H9 (cell line): ENCODE data around the gene DGKD. TPM values are rescaled to one million over a fixed set of nuclear protein-coding genes. Genes with fewer than 3 reads are reported as not detected.

Experiments
- DNase-seq: peaks from one replicate; pipeline ENCODE4 v3.0.0-alpha.2; 2017
- H2AFZ ChIP-seq: one replicate; pipeline ENCODE4 v1.6.1; 2013; ENCODE audit warnings: mild to moderate bottlenecking, low read length, control low read depth, moderate library complexity
- H2AK5ac ChIP-seq: 2 replicates; pipeline ENCODE4 v1.6.1; 2013; ENCODE audit warnings: low read length, control low read depth, mixed read lengths; ENCODE audit not compliant: insufficient read length
- H2BK120ac ChIP-seq: one replicate; pipeline ENCODE4 v1.6.1; 2013; ENCODE audit warnings: low read depth, mild to moderate bottlenecking, low read length, control low read depth, inconsistent platforms; ENCODE audit not compliant: poor library complexity, severe bottlenecking
- H2BK12ac ChIP-seq: 2 replicates; pipeline ENCODE4 v1.6.1; 2013; ENCODE audit warnings: low read length, control low read depth, mixed read lengths, low read depth; ENCODE audit not compliant: insufficient read length
- H2BK15ac ChIP-seq: 2 replicates; pipeline ENCODE4 v1.6.1; 2013; ENCODE audit warnings: low read depth, low read length, control low read depth
- H2BK20ac ChIP-seq: one replicate; pipeline ENCODE4 v1.6.1; 2013; ENCODE audit warnings: low read depth, mild to moderate bottlenecking, low read length, control low read depth, inconsistent platforms; ENCODE audit not compliant: poor library complexity, severe bottlenecking
- H2BK5ac ChIP-seq: 2 replicates; pipeline ENCODE4 v1.6.1; 2013; ENCODE audit warnings: low read length, control low read depth, mixed read lengths; ENCODE audit not compliant: insufficient read length
- H3K14ac ChIP-seq: 2 replicates; pipeline ENCODE4 v1.6.1; 2013; ENCODE audit warnings: low read length, control low read depth; ENCODE audit not compliant: insufficient read depth
- H3K18ac ChIP-seq: 2 replicates; pipeline ENCODE4 v1.6.1; 2013; ENCODE audit warnings: low read depth, mild to moderate bottlenecking, mixed read lengths, low read length, control low read depth; ENCODE audit not compliant: insufficient read length
- H3K23ac ChIP-seq: 2 replicates; pipeline ENCODE4 v1.6.1; 2013; ENCODE audit warnings: low read length, control low read depth, mixed read lengths, low read depth; ENCODE audit not compliant: insufficient read length
- H3K23me2 ChIP-seq: 2 replicates; pipeline ENCODE4 v1.6.1; 2013; ENCODE audit warnings: low read depth, mild to moderate bottlenecking, mixed read lengths, low read length, control low read depth; ENCODE audit not compliant: insufficient read length, poor library complexity, severe bottlenecking
- H3K27ac ChIP-seq: 2 replicates; pipeline ENCODE4 v1.5.1; 2013; ENCODE audit warnings: low read length, control low read depth, mixed read lengths, low read depth; ENCODE audit not compliant: insufficient read length
- H3K27me3 ChIP-seq: 2 replicates; pipeline ENCODE4 v1.6.1; 2013; ENCODE audit warnings: low read length, control low read depth, inconsistent platforms; ENCODE audit not compliant: insufficient read depth
- H3K4ac ChIP-seq: 2 replicates; pipeline ENCODE4 v1.6.1; 2013; ENCODE audit warnings: low read depth, mild to moderate bottlenecking, control low read depth, inconsistent platforms, low read length, moderate library complexity
- H3K4me1 ChIP-seq: 2 replicates; pipeline ENCODE4 v1.6.1; 2013; ENCODE audit warnings: low read length, control low read depth, inconsistent platforms; ENCODE audit not compliant: insufficient read depth
- H3K4me2 ChIP-seq: 2 replicates; pipeline ENCODE4 v1.6.1; 2013; ENCODE audit warnings: low read length, control low read depth, mixed read lengths; ENCODE audit not compliant: insufficient read length, insufficient read depth
- H3K56ac ChIP-seq: 2 replicates; pipeline ENCODE4 v1.6.1; 2013; ENCODE audit warnings: low read depth, mild to moderate bottlenecking, mixed read lengths, low read length, control low read depth; ENCODE audit not compliant: insufficient read length
- H3K79me1 ChIP-seq: 2 replicates; pipeline ENCODE4 v1.6.1; 2013; ENCODE audit warnings: low read depth, mild to moderate bottlenecking, moderate library complexity, low read length, control low read depth, inconsistent platforms; ENCODE audit not compliant: insufficient read depth, poor library complexity, severe bottlenecking
- H3K79me2 ChIP-seq: 2 replicates; pipeline ENCODE4 v1.6.1; 2013; ENCODE audit warnings: low read length, control low read depth, inconsistent platforms; ENCODE audit not compliant: insufficient read depth
- H3K9ac ChIP-seq: 2 replicates; pipeline ENCODE4 v1.6.1; 2013; ENCODE audit warnings: low read length, control low read depth, mixed read lengths; ENCODE audit not compliant: insufficient read length; ENCODE audit errors: extremely low read depth
- H3K9me3 ChIP-seq: one replicate; pipeline ENCODE4 v1.6.1; 2013; ENCODE audit warnings: low read depth, low read length, inconsistent platforms; ENCODE audit not compliant: control insufficient read depth
- H3T11ph ChIP-seq: one replicate; pipeline ENCODE4 v1.6.1; 2013; ENCODE audit warnings: mild to moderate bottlenecking, low read length, control low read depth, inconsistent platforms
- H4K20me1 ChIP-seq: one replicate; pipeline ENCODE4 v1.6.1; 2013; ENCODE audit not compliant: control insufficient read depth, insufficient read length, insufficient read depth
- H4K5ac ChIP-seq: 2 replicates; pipeline ENCODE4 v1.6.1; 2013; ENCODE audit warnings: low read depth, mild to moderate bottlenecking, mixed read lengths, low read length, control low read depth; ENCODE audit not compliant: insufficient read length
- H4K8ac ChIP-seq: replicated peaks from 2 replicates; pipeline ENCODE4 v1.6.1; 2013; ENCODE audit warnings: low read length, control low read depth, mixed read lengths, low read depth; ENCODE audit not compliant: insufficient read length
- H4K91ac ChIP-seq: 2 replicates; pipeline ENCODE4 v1.6.1; 2013; ENCODE audit warnings: low read depth, mild to moderate bottlenecking, moderate library complexity, mixed read lengths, low read length, control low read depth; ENCODE audit not compliant: insufficient read length
- H3K27ac Mint-ChIP-seq, 3 experiments: 2 replicates in 2 of 3; 3 replicates in 1 of 3; pipeline ENCODE4 v1.8.0; 2020 to 2021; ENCODE audit warnings: mixed read lengths in 3 of 3, mild to moderate bottlenecking in 1 of 3, moderate library complexity in 1 of 3
- H3K27me3 Mint-ChIP-seq: 2 replicates; pipeline ENCODE4 v1.8.0; 2021; ENCODE audit warnings: low read depth, mild to moderate bottlenecking, moderate library complexity, mixed read lengths
- H3K36me3 Mint-ChIP-seq, 3 experiments: 2 replicates in 2 of 3; 3 replicates in 1 of 3; pipeline ENCODE4 v1.8.0; 2020 to 2021; ENCODE audit warnings: low read depth in 3 of 3, mixed read lengths in 3 of 3; ENCODE audit not compliant: insufficient read depth in 1 of 3
- H3K4me1 Mint-ChIP-seq, 2 experiments: 2 replicates each; pipeline ENCODE4 v1.8.0; 2020; ENCODE audit warnings: mixed read lengths in 2 of 2
- H3K4me3 Mint-ChIP-seq, 2 experiments: 2 replicates in 1 of 2; 3 replicates in 1 of 2; pipeline ENCODE4 v1.8.0; 2020 to 2021; ENCODE audit warnings: mild to moderate bottlenecking in 2 of 2, mixed read lengths in 2 of 2, moderate library complexity in 1 of 2
- H3K9me3 Mint-ChIP-seq, 2 experiments: 2 replicates in 1 of 2; 3 replicates in 1 of 2; pipeline ENCODE4 v1.8.0; 2020; ENCODE audit warnings: mild to moderate bottlenecking in 2 of 2, mixed read lengths in 2 of 2, moderate library complexity in 1 of 2
- WGBS: extraction: QIAGEN DNeasy Blood & Tissue Kit; methylation state at CpG from one replicate; pipeline ENCODE4 v1.1.7; 2013; ENCODE audit warnings: missing lambda C conversion rate, low lambda C conversion rate, mixed read lengths; ENCODE audit not compliant: insufficient read length; ENCODE audit errors: extremely low coverage; 5-methylcytosine and 5-hydroxymethylcytosine counted together
- total RNA-seq: library from RNA; stranded (reverse); gene quantifications from 2 replicates; pipeline ENCODE4 v1.2.1, GENCODE V29; 2021
- TF ChIP-seq, protein P1 (sequence below): fragments of 200-600 bp; sonication (generic); conservative IDR thresholded peaks from 3 replicates; pipeline ENCODE4 v1.8.0; 2021; ENCODE audit warnings: antibody characterized with exemption, mild to moderate bottlenecking

DGKD gene
- total RNA-seq, 1 experiment from 2014 or later = 20.7 TPM

DNA sequence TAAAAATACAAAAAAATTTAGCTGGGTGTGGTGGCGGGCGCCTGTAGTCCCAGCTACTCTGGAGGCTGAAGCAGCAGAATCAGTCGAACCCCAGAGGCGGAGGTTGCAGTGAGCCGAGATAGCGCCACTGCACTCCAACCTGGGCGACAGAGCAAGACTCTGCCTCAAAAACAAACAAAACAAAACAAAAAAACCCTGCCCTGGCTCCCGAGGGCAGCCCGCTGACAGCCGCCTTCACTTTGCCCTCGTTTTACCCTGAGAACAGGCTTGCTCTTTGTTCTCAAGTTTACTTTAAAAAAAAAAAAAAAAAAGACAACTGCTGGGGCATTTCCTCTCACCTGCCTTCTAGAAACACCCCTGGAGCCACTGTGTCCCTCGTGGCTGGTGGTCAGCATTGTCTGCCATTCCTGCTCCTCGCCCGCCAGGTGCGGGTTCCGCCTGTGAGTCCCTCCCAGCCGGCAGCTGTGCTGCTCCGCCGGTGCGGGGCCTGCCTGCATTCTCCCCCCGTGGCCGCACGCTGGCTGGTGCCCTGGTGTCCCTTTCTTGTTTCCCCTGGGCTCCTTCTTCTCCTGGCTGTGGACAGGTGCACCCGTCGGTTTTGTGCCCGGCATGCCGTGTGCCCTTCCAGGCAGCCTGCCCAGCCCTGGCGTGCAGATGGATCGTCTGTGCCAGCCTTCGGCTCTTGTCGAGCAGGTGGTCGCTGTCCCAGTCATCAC lies 106.6 kb downstream of the DGKD start:
- Histone ChIP-seq H3T11ph (no peak overlapping the region), H3K4me1 (no peaks in the 10 kb centered on the region), H3K27me3 (no peaks in the 10 kb centered on the region), H3K9me3 (no peaks in the 10 kb centered on the region), H3K79me2 (no peaks in the 10 kb centered on the region), H2BK12ac (no peak overlapping the region), H2BK20ac (no peak overlapping the region), H4K91ac (no peak overlapping the region), H2AK5ac (no peak overlapping the region), H3K4ac (no peak overlapping the region), H3K79me1 (no peaks in the 10 kb centered on the region), H2BK120ac (no peak overlapping the region), H2BK5ac (no peak overlapping the region), H3K23me2 (no peaks in the 10 kb centered on the region), H3K23ac (no peak overlapping the region), H4K5ac (no peak overlapping the region), H3K4me2 (no peak overlapping the region), H4K8ac (no peak overlapping the region), H3K56ac (no peak overlapping the region), H3K14ac (no peak overlapping the region; the same call in 1 of the 2 replicates), H3K27ac (no peak overlapping the region), H3K18ac (no peak overlapping the region), H2BK15ac (no peak overlapping the region), H2AFZ (no peak overlapping the region), H4K20me1 (no peaks in the 10 kb centered on the region), H3K9ac (no peak overlapping the region)
- H3K27ac Mint-ChIP-seq = peak overlapping the region in 1 of 3 experiments; percentile 31; a peak in 1 of 7 replicates
- no peaks in the 10 kb centered on the region; the same call in 1 of the 2 replicates for H3K27me3 Mint-ChIP-seq
- WGBS = no CpG with 5 or more reads among the region's 32 CpGs
- TF ChIP-seq, protein P1, sequence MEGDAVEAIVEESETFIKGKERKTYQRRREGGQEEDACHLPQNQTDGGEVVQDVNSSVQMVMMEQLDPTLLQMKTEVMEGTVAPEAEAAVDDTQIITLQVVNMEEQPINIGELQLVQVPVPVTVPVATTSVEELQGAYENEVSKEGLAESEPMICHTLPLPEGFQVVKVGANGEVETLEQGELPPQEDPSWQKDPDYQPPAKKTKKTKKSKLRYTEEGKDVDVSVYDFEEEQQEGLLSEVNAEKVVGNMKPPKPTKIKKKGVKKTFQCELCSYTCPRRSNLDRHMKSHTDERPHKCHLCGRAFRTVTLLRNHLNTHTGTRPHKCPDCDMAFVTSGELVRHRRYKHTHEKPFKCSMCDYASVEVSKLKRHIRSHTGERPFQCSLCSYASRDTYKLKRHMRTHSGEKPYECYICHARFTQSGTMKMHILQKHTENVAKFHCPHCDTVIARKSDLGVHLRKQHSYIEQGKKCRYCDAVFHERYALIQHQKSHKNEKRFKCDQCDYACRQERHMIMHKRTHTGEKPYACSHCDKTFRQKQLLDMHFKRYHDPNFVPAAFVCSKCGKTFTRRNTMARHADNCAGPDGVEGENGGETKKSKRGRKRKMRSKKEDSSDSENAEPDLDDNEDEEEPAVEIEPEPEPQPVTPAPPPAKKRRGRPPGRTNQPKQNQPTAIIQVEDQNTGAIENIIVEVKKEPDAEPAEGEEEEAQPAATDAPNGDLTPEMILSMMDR = no peak
- H3K4me3 Mint-ChIP-seq = no peak overlapping the region
- DNase-seq = no peak
- no peaks in the 10 kb centered on the region; a peak in 1 of 5 replicates for H3K9me3 Mint-ChIP-seq
- peaks cover 14 to 48% (median 37%) of the 10 kb centered on the region in 3 experiments for H3K36me3 Mint-ChIP-seq
- peaks cover 0 to 2% of the 10 kb centered on the region in 2 experiments; a peak in 1 of 4 replicates for H3K4me1 Mint-ChIP-seq
